ENCODE results near the gene BBS1. TPM values are rescaled to one million over a fixed set of nuclear protein-coding genes. Genes with fewer than 3 reads are reported as not detected.
"Not testable (repeated sequence)": the region's sequence is repeated elsewhere in the genome, so short reads cannot be mapped to it uniquely, and the experiment has no call there.

The BBS1 gene
- total and polyA plus RNA-seq, 2 experiments from 2014 or later = 59.7 to 100 TPM

DNA sequence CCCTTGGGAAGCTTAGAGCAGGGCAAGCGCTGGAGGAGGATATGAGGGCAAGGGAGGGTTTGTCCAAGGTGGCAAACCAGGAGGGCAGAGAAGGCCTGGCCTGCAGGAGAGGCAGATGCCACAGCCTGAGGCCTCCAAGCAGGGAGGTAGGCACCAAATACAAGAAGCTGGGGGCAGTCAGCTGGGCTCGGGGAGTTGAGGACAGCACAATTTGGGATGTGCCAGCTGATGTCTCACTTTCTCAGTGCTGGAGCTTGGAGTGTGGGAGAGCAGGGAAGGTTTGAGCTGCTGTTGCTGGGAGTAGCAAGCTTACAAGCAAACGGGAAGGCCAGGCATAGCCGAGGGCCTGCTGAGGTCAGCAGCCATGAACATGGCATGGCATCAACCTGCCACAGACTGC, 31.5 kb downstream of the BBS1 start:
- TF ChIP-seq, protein P1, sequence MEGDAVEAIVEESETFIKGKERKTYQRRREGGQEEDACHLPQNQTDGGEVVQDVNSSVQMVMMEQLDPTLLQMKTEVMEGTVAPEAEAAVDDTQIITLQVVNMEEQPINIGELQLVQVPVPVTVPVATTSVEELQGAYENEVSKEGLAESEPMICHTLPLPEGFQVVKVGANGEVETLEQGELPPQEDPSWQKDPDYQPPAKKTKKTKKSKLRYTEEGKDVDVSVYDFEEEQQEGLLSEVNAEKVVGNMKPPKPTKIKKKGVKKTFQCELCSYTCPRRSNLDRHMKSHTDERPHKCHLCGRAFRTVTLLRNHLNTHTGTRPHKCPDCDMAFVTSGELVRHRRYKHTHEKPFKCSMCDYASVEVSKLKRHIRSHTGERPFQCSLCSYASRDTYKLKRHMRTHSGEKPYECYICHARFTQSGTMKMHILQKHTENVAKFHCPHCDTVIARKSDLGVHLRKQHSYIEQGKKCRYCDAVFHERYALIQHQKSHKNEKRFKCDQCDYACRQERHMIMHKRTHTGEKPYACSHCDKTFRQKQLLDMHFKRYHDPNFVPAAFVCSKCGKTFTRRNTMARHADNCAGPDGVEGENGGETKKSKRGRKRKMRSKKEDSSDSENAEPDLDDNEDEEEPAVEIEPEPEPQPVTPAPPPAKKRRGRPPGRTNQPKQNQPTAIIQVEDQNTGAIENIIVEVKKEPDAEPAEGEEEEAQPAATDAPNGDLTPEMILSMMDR (IDR thresholded peaks at IDR 0.05; ENCODE audit: low read depth, low read length) = no peak
- Histone ChIP-seq H3K9me3 (ENCODE audit: low read depth) (no peaks in the 10 kb centered on the region), H3K4me1 (ENCODE audit: low read depth) (no peaks in the 10 kb centered on the region), H3K27ac (no peak overlapping the region), H3K36me3 (no peaks in the 10 kb centered on the region), H3K27me3 (no peaks in the 10 kb centered on the region), H3K4me3 (no peak overlapping the region)
- no peak for DNase-seq (ENCODE audit: low read depth in 1 of 2, low spot score in 1 of 2)

DNA sequence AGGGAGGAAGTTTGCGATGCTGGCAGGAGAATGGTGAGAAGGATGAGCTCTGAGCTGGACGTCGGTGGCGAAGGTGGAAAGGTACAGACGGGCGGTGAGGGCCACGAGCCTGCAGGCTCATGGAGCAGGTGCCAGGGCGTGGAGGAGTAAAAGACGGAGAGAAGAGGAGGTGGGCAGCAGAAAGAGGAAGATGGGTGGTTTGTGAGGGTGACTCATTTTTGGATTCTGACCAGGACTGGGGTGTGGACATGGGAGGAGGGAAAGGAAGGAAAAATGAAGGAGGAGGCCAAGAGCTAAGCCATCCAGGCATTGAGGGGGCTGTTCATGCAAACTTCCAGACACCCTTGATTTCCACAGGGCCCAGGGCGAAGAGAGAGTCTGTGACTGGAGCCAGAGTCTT, 31.9 kb downstream of the BBS1 start:
- H3K36me3 ChIP-seq = no peaks in the 10 kb centered on the region
- TF ChIP-seq, protein P1 (IDR thresholded peaks at IDR 0.05; ENCODE audit: low read depth, low read length) = no peak
- H3K9me3 ChIP-seq (ENCODE audit: low read depth) = no peaks in the 10 kb centered on the region
- H3K4me3 ChIP-seq = no peak overlapping the region
- H3K27me3 ChIP-seq = no peaks in the 10 kb centered on the region
- H3K4me1 ChIP-seq (ENCODE audit: low read depth) = no peaks in the 10 kb centered on the region
- H3K27ac ChIP-seq = no peak overlapping the region
- peak in 1 of 2 donors; percentile 17 for DNase-seq (ENCODE audit: low read depth in 1 of 2, low spot score in 1 of 2)

DNA sequence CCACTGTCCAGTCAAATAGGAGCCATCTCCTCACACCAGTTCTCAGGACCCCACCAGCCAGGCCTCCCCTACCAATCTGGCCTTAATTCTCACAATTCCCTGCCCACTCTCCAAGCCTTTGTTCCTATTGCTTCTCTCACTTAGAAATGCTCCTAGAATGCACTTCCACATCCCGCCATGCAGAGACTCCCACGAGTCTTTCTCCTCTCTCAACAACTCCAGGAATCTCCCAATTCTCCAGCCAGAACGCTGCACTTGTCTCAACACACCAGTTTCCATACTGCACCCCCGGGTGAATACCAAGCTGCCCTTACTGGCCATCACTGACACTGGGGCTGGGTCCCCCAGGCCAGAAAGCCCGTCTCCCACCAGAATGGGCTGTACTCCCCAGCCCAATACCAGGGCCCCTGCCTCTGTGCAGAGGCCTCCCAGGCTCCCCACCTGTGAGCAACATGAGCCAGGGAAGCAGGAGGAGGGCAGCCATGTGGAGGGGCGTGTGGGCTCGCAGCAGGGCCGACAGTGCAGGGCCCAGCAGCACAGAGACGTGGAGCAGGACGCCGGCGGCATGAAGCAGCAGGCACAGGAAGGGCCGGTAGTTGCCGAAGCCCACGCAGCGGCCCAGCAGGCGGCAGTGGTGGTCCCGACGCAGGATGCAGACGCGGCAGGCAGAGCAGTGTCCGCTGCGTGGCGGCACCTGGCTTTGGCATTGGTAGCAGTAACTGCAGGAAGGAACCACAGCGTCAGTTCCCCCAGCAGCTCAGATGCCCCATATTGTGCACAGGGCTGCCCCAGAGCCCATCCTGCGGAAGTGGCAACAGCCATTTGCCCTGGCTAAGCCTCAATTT, 33.0 kb downstream of the BBS1 start:
- H3K27me3 ChIP-seq = no peaks in the 10 kb centered on the region
- no peak overlapping the region for H3K27ac ChIP-seq
- TF ChIP-seq, protein P1 (IDR thresholded peaks at IDR 0.05; ENCODE audit: low read depth, low read length) = peak; percentile 70

DNA sequence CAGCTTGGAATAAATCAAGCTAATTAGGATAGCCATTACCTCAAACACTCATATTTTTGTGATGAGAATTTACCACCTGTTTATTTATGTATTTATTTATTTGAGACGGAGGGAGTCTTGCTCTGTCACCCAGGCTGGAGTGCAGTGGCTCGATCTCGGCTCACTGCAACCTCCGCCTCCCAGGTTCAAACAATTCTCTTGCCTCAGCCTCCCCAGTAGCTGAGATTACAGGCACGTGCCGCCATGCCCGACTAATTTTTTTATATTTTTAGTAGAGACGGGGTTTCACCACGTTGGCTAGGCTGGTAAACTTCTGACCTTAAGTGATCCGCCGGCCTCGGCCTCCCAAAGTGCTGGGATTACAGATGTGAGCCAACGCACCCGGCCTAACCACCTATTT, 34.5 kb downstream of the BBS1 start:
- H3K4me3 ChIP-seq = peak overlapping the region; percentile 71
- H3K27me3 ChIP-seq; DNase-seq (ENCODE audit: low read depth in 1 of 2, low spot score in 1 of 2); H3K9me3 ChIP-seq (ENCODE audit: low read depth); H3K36me3 ChIP-seq; H3K4me1 ChIP-seq (ENCODE audit: low read depth); H3K27ac ChIP-seq: not testable (repeated sequence)

More for the DNA sequence above, 33.0 kb downstream of the BBS1 start:
- Histone ChIP-seq H3K4me3 (no peak overlapping the region), H3K36me3 (no peaks in the 10 kb centered on the region), H3K9me3 (ENCODE audit: low read depth) (no peaks in the 10 kb centered on the region), H3K4me1 (ENCODE audit: low read depth) (peaks cover 3% of the 10 kb centered on the region)
- peak in 1 of 2 donors; percentile 68 for DNase-seq (ENCODE audit: low read depth in 1 of 2, low spot score in 1 of 2)

DNA sequence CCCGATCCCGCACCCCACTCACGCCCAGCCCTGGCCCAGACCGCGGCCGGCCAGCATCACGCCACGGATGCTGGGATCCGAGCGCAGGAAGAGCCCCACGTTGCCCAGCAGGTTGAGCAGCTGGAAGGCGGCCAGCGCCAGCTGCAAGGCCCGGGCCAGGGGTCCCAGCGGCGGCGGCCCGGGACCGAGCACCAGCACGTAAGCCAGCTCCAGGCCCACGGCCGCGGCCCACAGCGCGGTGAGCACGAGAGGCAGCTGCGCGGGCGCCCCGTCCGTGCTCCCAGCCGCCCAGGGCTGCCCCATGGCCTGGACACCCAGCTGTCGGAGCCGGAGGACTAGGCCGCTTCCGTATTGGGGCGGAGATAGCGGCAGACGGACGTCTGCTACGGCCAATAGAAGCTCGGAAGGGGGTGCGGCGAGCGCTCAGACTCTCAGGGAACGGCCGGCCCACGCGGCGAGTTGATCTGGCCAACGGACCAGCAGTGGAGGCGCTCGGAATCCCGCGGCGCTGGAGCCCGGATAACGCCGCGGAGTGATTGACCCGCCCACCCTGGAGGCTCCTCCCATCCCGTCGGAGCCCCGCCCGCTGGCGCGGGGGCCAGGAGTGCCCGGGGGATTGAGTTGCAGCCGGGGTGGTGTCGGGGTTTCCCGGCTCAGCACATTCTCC, 35.4 kb downstream of the BBS1 start, which contains the start of gene ZDHHC24:
Gene ZDHHC24, minus strand, starts transcription at position 348 of the 667 bp plus-strand sequence. Its CDS starts 45 bp downstream, at position 303.
- Histone ChIP-seq H3K27ac (peak within 1 kb of the TSS; percentile 78), H3K9me3 (ENCODE audit: low read depth) (no peaks in the 10 kb centered on the region), H3K27me3 (no peaks in the 10 kb centered on the region), H3K36me3 (no peaks in the 10 kb centered on the region), H3K4me1 (ENCODE audit: low read depth) (peaks cover 4% of the 10 kb centered on the region), H3K4me3 (peak within 1 kb of the TSS; percentile 71)
- TF ChIP-seq, protein P1 (IDR thresholded peaks at IDR 0.05; ENCODE audit: low read depth, low read length) = no peak
- peak; percentile 99 for DNase-seq (ENCODE audit: low read depth in 1 of 2, low spot score in 1 of 2)

All from cardiac muscle cell (in vitro differentiated cells and primary cell).